Panc1 (cell line): ENCODE data around the gene SSBP2. TPM values are rescaled to one million over a fixed set of nuclear protein-coding genes. Genes with fewer than 3 reads are reported as not detected.

Experiments used
- ATAC-seq: fragments of 200-7000 bp; cut with Tn5 transposase; 2 replicates; pipeline ENCODE4 v1.9.1; 2020; ENCODE audit warnings: mild to moderate bottlenecking, moderate library complexity
- BruUV-seq: library from RNA; stranded (reverse); fragments of 400-500 nt; replicated peaks from 2 replicates; lab custom pipeline; 2021; lab: Mats Ljungman, UMichigan
- CTCF ChIA-PET: fragments of 300-600 bp; sonication (Branson Sonifier 250); formaldehyde crosslinking; loops from one replicate; lab custom pipeline; 2022; ENCODE audit warnings: antibody characterized with exemption; lab: Charles Lee
- POLR2A ChIA-PET: fragments of 300-600 bp; sonication (Branson Sonifier 250); formaldehyde crosslinking; loops from one replicate; lab custom pipeline; 2022; ENCODE audit warnings: antibody characterized with exemption; lab: Charles Lee
- DNase-seq: peaks from one replicate; pipeline ENCODE4 v3.0.0-alpha.2; 2010; ENCODE audit warnings: low read depth, low spot score
- H3K27ac ChIP-seq: 2 replicates; pipeline ENCODE4 v1.5.1; 2011; ENCODE audit warnings: mild to moderate bottlenecking, low read length, inconsistent platforms
- H3K27me3 ChIP-seq: fragments of 200-500 bp; sonication (Bioruptor generic); 2 replicates; pipeline ENCODE4 v1.6.0; 2014; ENCODE audit warnings: low read length, inconsistent platforms; ENCODE audit not compliant: control insufficient read depth, insufficient read depth
- H3K36me3 ChIP-seq: fragments of 200-500 bp; sonication (Bioruptor generic); 2 replicates; pipeline ENCODE4 v1.5.1; 2014; ENCODE audit warnings: inconsistent platforms, mild to moderate bottlenecking, low read length, moderate library complexity; ENCODE audit not compliant: control insufficient read depth, insufficient read depth
- H3K4me1 ChIP-seq: 2 replicates; pipeline ENCODE4 v1.5.1; 2011; ENCODE audit warnings: inconsistent platforms, mild to moderate bottlenecking, low read length, moderate library complexity; ENCODE audit not compliant: control insufficient read depth, insufficient read depth
- H3K4me3 ChIP-seq, 2 experiments: 2 replicates each; pipeline ENCODE4 v1.5.1; 2011 to 2012; ENCODE audit warnings: low read depth in 2 of 2, low read length in 2 of 2, mild to moderate bottlenecking in 2 of 2, inconsistent platforms in 1 of 2, moderate library complexity in 1 of 2
- H3K9me3 ChIP-seq: fragments of 200-500 bp; sonication (Bioruptor generic); 2 replicates; pipeline ENCODE4 v1.5.1; 2014; ENCODE audit warnings: low read depth, mild to moderate bottlenecking, inconsistent platforms, low read length, moderate library complexity; ENCODE audit not compliant: control insufficient read depth, insufficient read depth
- CTCF ChIP-seq: fragments of 450-650 bp; IDR thresholded peaks from 2 replicates; pipeline ENCODE4 v1.5.1; 2017; ENCODE audit warnings: mild to moderate bottlenecking
- POLR2AphosphoS5 ChIP-seq: IDR thresholded peaks from 2 replicates; pipeline ENCODE4 v1.6.1; 2012; ENCODE audit warnings: mild to moderate bottlenecking, low read depth, low read length, moderate library complexity
- REST ChIP-seq, 2 experiments: IDR thresholded peaks; 2 replicates each; pipeline ENCODE4 v1.6.1; 2011 to 2012; ENCODE audit warnings: low read depth in 2 of 2, control low read depth in 1 of 2, low read length in 1 of 2, mild to moderate bottlenecking in 1 of 2, moderate library complexity in 1 of 2; ENCODE audit not compliant: insufficient read depth in 1 of 2
- SIN3A ChIP-seq: IDR thresholded peaks from 2 replicates; pipeline ENCODE4 v1.6.1; 2012; ENCODE audit warnings: low read depth, mild to moderate bottlenecking, low read length, moderate library complexity, borderline replicate concordance; ENCODE audit not compliant: insufficient read depth
- TCF7L2 ChIP-seq: IDR thresholded peaks from 2 replicates; pipeline ENCODE4 v1.6.1; 2011; ENCODE audit warnings: mild to moderate bottlenecking, low read depth, low read length, inconsistent platforms
- in situ Hi-C: cut with HindIII; loops from 2 replicates; pipeline ENCODE4 v1.10.0; 2016; ENCODE audit warnings: low sequenced_read_pairs, low pct_unique_long_range_greater_than_20kb
- intact Hi-C: fragments of 100-400 bp; cut with micrococcal nuclease; formaldehyde crosslinking; loops from one replicate; pipeline ENCODE4 v1.10.0; 2022; ENCODE audit not compliant: unreplicated experiment
- total RNA-seq: library from RNA; stranded (reverse); gene quantifications from one replicate; pipeline ENCODE4 v1.2.1, GENCODE V29; 2021; ENCODE audit not compliant: unreplicated experiment

The SSBP2 gene
- total RNA-seq, 1 experiment from 2014 or later: 16.3 TPM

- H3K9me3 ChIP-seq: no peaks in the 10 kb centered on the region
- intact Hi-C loops: no loop called here
- CTCF ChIA-PET: no interaction called here
Measured at GRCh38 chr5:81638471-81638870, 112.4 kb downstream of the SSBP2 start.

GRCh38 chr5:81633891-81634290 lies 117.0 kb downstream of the SSBP2 start:
- no peaks in the 10 kb centered on the region for H3K36me3 ChIP-seq
- TF ChIP-seq REST (IDR thresholded peaks at IDR 0.05; ENCODE audit: insufficient read depth in 1 of 2, low read depth in 2 of 2, low read length in 1 of 2) (no peak), TCF7L2 (no peak), SIN3A (no peak), CTCF (no peak), POLR2AphosphoS5 (no peak)
- no peak overlapping the region for H3K4me3 ChIP-seq
- ATAC-seq (no peak), DNase-seq (no peak)
- POLR2A ChIA-PET: no interaction called here
- no peaks in the 10 kb centered on the region for H3K4me1 ChIP-seq
- no peaks in the 10 kb centered on the region for H3K27me3 ChIP-seq
- intact Hi-C loops (no loop called here), in situ Hi-C loops (no loop called here)
- CTCF ChIA-PET: interaction anchor here (0.6 kb wide), 1 partner anchor 475 kb away, joined by 3 read pairs; no protein-coding TSS in a partner anchor
- no TSS peak for BruUV-seq
- H3K27ac ChIP-seq: no peak overlapping the region
- H3K9me3 ChIP-seq: no peaks in the 10 kb centered on the region

More at GRCh38 chr5:81638471-81638870, 112.4 kb downstream of the SSBP2 start:
- Histone ChIP-seq H3K4me3 (no peak overlapping the region), H3K36me3 (no peaks in the 10 kb centered on the region; the same call in 1 of the 2 replicates), H3K4me1 (no peaks in the 10 kb centered on the region), H3K27me3 (no peaks in the 10 kb centered on the region), H3K27ac (no peak overlapping the region)
- TF ChIP-seq SIN3A (no peak), REST (IDR thresholded peaks at IDR 0.05; ENCODE audit: insufficient read depth in 1 of 2, low read depth in 2 of 2, low read length in 1 of 2) (no peak), CTCF (no peak), TCF7L2 (no peak), POLR2AphosphoS5 (no peak)
- DNase-seq: no peak
- POLR2A ChIA-PET: no interaction called here
- ATAC-seq: no peak
- BruUV-seq: no TSS peak
- in situ Hi-C loops: no loop called here
